Endothelial cell of umbilical vein (primary cell): ENCODE measurements around the gene DIAPH2. TPM values are rescaled to one million over a fixed set of nuclear protein-coding genes. Genes with fewer than 3 reads are reported as not detected.

ENCODE experiments used
- BruUV-seq: library from RNA; stranded (reverse); fragments of 400-500 nt; replicated peaks from 2 replicates; lab custom pipeline; 2021; lab: Mats Ljungman, UMichigan
- CTCF ChIA-PET: fragments of 300-600, 350-600 bp; sonication (Branson Sonifier 250); formaldehyde crosslinking; loops from one replicate; lab custom pipeline; 2021; ENCODE audit warnings: antibody characterized with exemption, inconsistent platforms; lab: Charles Lee
- POLR2A ChIA-PET: fragments of 300-600, 350-600 bp; sonication (Branson Sonifier 250); formaldehyde crosslinking; loops from one replicate; lab custom pipeline; 2021; ENCODE audit warnings: antibody characterized with exemption, inconsistent platforms; lab: Charles Lee
- DNase-seq: peaks from one replicate; pipeline ENCODE4 v3.0.0-alpha.2; 2011; ENCODE audit warnings: low read depth, low spot score
- FAIRE-seq: peaks from 2 replicates; lab custom pipeline; 2011; peaks lifted over from hg19 to GRCh38; lab: Jason Lieb, UNC
- H2AFZ ChIP-seq: 2 replicates; pipeline ENCODE4 v1.6.0; 2012; ENCODE audit warnings: low read depth, low read length, control low read depth, inconsistent platforms
- H3K27ac ChIP-seq: 2 replicates; pipeline ENCODE4 v1.5.1; 2011; ENCODE audit warnings: low read depth, mild to moderate bottlenecking, control low read depth, low read length, moderate library complexity; ENCODE audit not compliant: insufficient read depth
- H3K27me3 ChIP-seq, 2 experiments: 2 replicates each; pipeline versions ENCODE4 v1.6.0 to v1.6.1; 2011; ENCODE audit warnings: low read length in 2 of 2, mixed read lengths in 1 of 2; ENCODE audit not compliant: control insufficient read depth in 2 of 2, insufficient read depth in 2 of 2
- H3K36me3 ChIP-seq, 2 experiments: 2 replicates in 1 of 2; 3 replicates in 1 of 2; pipeline ENCODE4 v1.5.1; 2011; ENCODE audit warnings: low read length in 2 of 2, mild to moderate bottlenecking in 1 of 2, moderate library complexity in 1 of 2; ENCODE audit not compliant: control insufficient read depth in 2 of 2, insufficient read depth in 2 of 2; ENCODE audit errors: extremely low read depth in 1 of 2
- H3K4me1 ChIP-seq: 3 replicates; pipeline ENCODE4 v1.5.1; 2011; ENCODE audit warnings: mild to moderate bottlenecking, low read length; ENCODE audit not compliant: control insufficient read depth, insufficient read depth; ENCODE audit errors: extremely low read depth
- H3K4me2 ChIP-seq: 2 replicates; pipeline ENCODE4 v1.6.1; 2011; ENCODE audit warnings: low read length, control low read depth, mixed read lengths; ENCODE audit not compliant: insufficient read depth
- H3K4me3 ChIP-seq, 3 experiments: fragments of 200-600 bp in 1 of 3; sonication (generic), shearing (Covaris generic) in 1 of 3; replicated peaks in 1 of 3; 2 replicates each; pipeline ENCODE4 v1.5.1; 2011 to 2016; ENCODE audit warnings: control low read depth in 3 of 3, low read length in 3 of 3, mild to moderate bottlenecking in 2 of 3, inconsistent platforms in 1 of 3, low read depth in 1 of 3, moderate library complexity in 1 of 3; ENCODE audit not compliant: insufficient read depth in 1 of 3
- H3K79me2 ChIP-seq: 2 replicates; pipeline ENCODE4 v1.6.0; 2012; ENCODE audit warnings: low read length, inconsistent platforms; ENCODE audit not compliant: control insufficient read depth, insufficient read depth
- H3K9ac ChIP-seq: replicated peaks from 2 replicates; pipeline ENCODE3; 2011; ENCODE audit warnings: low read length, control low read depth; ENCODE audit not compliant: insufficient read depth; ENCODE audit errors: extremely low read depth
- H3K9me1 ChIP-seq: replicated peaks from 3 replicates; pipeline ENCODE4 v1.6.0; 2011; ENCODE audit warnings: mild to moderate bottlenecking, low read length; ENCODE audit not compliant: control insufficient read depth, insufficient read depth; ENCODE audit errors: extremely low read depth
- H3K9me3 ChIP-seq: replicated peaks from 2 replicates; pipeline ENCODE4 v1.5.1; 2012; ENCODE audit warnings: low read length, inconsistent platforms; ENCODE audit not compliant: control insufficient read depth, insufficient read depth
- H4K20me1 ChIP-seq: replicated peaks from 2 replicates; pipeline ENCODE3; 2011; ENCODE audit warnings: mild to moderate bottlenecking, low read length; ENCODE audit not compliant: control insufficient read depth, insufficient read depth; ENCODE audit errors: extremely low read depth
- CTCF ChIP-seq, 2 donors: IDR thresholded peaks; 1 replicate in 1 of 2; 2 replicates in 1 of 2; pipeline ENCODE4 v1.5.1; 2011; ENCODE audit warnings: low read length in 2 of 2, mild to moderate bottlenecking in 2 of 2, moderate library complexity in 2 of 2, control low read depth in 1 of 2, inconsistent platforms in 1 of 2, low read depth in 1 of 2; ENCODE audit not compliant: insufficient read depth in 1 of 2; ENCODE audit errors: extremely low read depth in 1 of 2
- FOS ChIP-seq: IDR thresholded peaks from 2 replicates; pipeline ENCODE4 v1.6.1; 2011; ENCODE audit warnings: mild to moderate bottlenecking, low read length, moderate library complexity, borderline replicate concordance; ENCODE audit not compliant: insufficient read depth
- GATA2 ChIP-seq: IDR thresholded peaks from 2 replicates; pipeline ENCODE4 v1.7.0; 2011; ENCODE audit warnings: low read depth, mild to moderate bottlenecking, moderate library complexity, mixed read lengths, low read length; ENCODE audit not compliant: insufficient read length, insufficient read depth
- MAX ChIP-seq: IDR thresholded peaks from 2 replicates; pipeline ENCODE4 v1.6.1; 2011; ENCODE audit not compliant: insufficient read depth, insufficient read length
- MYC ChIP-seq: IDR thresholded peaks from one replicate; pipeline ENCODE4 v1.6.1; 2011; ENCODE audit warnings: mild to moderate bottlenecking, low read depth, low read length
- POLR2A ChIP-seq: IDR thresholded peaks from 2 replicates; pipeline ENCODE4 v1.6.1; 2012; ENCODE audit warnings: low read depth, mild to moderate bottlenecking, control low read depth, low read length
- POLR2AphosphoS5 ChIP-seq: IDR thresholded peaks from 2 replicates; pipeline ENCODE4 v1.6.1; 2012; ENCODE audit warnings: low read depth, mild to moderate bottlenecking, control low read depth, low read length, moderate library complexity; ENCODE audit not compliant: insufficient read depth
- dilution Hi-C: fragments of 300-500 bp; cut with MboI; formaldehyde crosslinking; loops from one replicate; pipeline ENCODE4 v1.15.0; 2019; ENCODE audit warnings: low sequenced_read_pairs; ENCODE audit not compliant: extremely low pct_ligation_motif_present
- intact Hi-C: fragments of 100-400 bp; cut with micrococcal nuclease; formaldehyde crosslinking; loops from one replicate; pipeline ENCODE4 v1.10.0; 2022
- polyA plus RNA-seq, 4 experiments: library from polyadenylated mRNA; depleted of rRNA in 3 of 4; stranded (reverse) in 3 of 4; unstranded in 1 of 4; fragments of >200 nt; gene quantifications; 2 replicates each; pipeline versions ENCODE4 v1.2.1 to v1.2.3, GENCODE V29; 2011 to 2012; ENCODE audit warnings: missing spikeins in 1 of 4
- total RNA-seq: library from RNA; stranded (reverse); gene quantifications from 2 replicates; pipeline ENCODE4 v1.2.3, GENCODE V29; 2021

Gene DIAPH2
- total and polyA plus RNA-seq, 2 donors (not counting 3 experiments of a cell fraction or from before 2014, with no cell fraction given), result 3.0 to 30.0 TPM

- H3K36me3 ChIP-seq, result no peaks in the 10 kb centered on the region
- TF ChIP-seq MYC, result no peak
- TF ChIP-seq POLR2AphosphoS5, result no peak
- no peak for TF ChIP-seq FOS
- TF ChIP-seq POLR2A, result no peak
- no peak for TF ChIP-seq MAX
- no peak for TF ChIP-seq CTCF (IDR thresholded peaks at IDR 0.05; ENCODE audit: extremely low read depth in 1 of 2, insufficient read depth in 1 of 2, low read depth in 1 of 2, low read length in 2 of 2)
- TF ChIP-seq GATA2, result no peak
- H3K27ac ChIP-seq, result no peak overlapping the region
- no TSS peak for BruUV-seq
- no peaks in the 10 kb centered on the region for H3K9me3 ChIP-seq
- H3K4me1 ChIP-seq, result no peaks in the 10 kb centered on the region
- H3K9me1 ChIP-seq, result no peaks in the 10 kb centered on the region
- FAIRE-seq (no peak), DNase-seq (no peak)
- no peaks in the 10 kb centered on the region for H4K20me1 ChIP-seq
- dilution Hi-C loops, result no loop called here
- H3K27me3 ChIP-seq, result no peaks in the 10 kb centered on the region
- POLR2A ChIA-PET, result no interaction called here
- intact Hi-C loops, result no loop called here
- H2AFZ ChIP-seq, result no peak overlapping the region
- H3K4me3 ChIP-seq, result no peak overlapping the region
- no peaks in the 10 kb centered on the region for H3K79me2 ChIP-seq
- no peak overlapping the region for H3K4me2 ChIP-seq
- no peak overlapping the region for H3K9ac ChIP-seq
- CTCF ChIA-PET, result no interaction called here
Measured at GRCh38 chrX:97474933-97475332, 790.3 kb downstream of the DIAPH2 start.
